OCI-LY1 (cell line): ENCODE results near the gene TUBGCP6.

Experiments used
- H2AFZ ChIP-seq: fragments of 200-600 bp; sonication (generic), shearing (Covaris generic); 2 replicates; pipeline ENCODE4 v1.6.0; 2014; ENCODE audit warnings: antibody characterized with exemption, mild to moderate bottlenecking, low read length
- H3F3A ChIP-seq: fragments of 200-600 bp; sonication (generic), shearing (Covaris generic); 2 replicates; pipeline ENCODE4 v1.6.0; 2014; ENCODE audit warnings: mild to moderate bottlenecking, antibody characterized with exemption, low read length, moderate library complexity; ENCODE audit not compliant: insufficient read depth
- H3K27ac ChIP-seq: fragments of 200-600 bp; sonication (generic); 2 replicates; pipeline ENCODE4 v1.5.1; 2014; ENCODE audit warnings: low read length, mixed run types, mild to moderate bottlenecking, low read depth; ENCODE audit not compliant: poor library complexity, severe bottlenecking
- H3K27me3 ChIP-seq: fragments of 200-600 bp; sonication (generic); 2 replicates; pipeline ENCODE4 v1.6.0; 2014; ENCODE audit warnings: antibody characterized with exemption, mild to moderate bottlenecking, low read length, moderate library complexity; ENCODE audit not compliant: insufficient read depth
- H3K36me3 ChIP-seq: fragments of 200-600 bp; sonication (generic); 2 replicates; pipeline ENCODE4 v1.6.1; 2014; ENCODE audit warnings: mild to moderate bottlenecking, antibody characterized with exemption, low read length, moderate library complexity, mixed read lengths; ENCODE audit not compliant: insufficient read depth
- H3K4me1 ChIP-seq: fragments of 200-600 bp; sonication (generic); 2 replicates; pipeline ENCODE4 v1.5.1; 2014; ENCODE audit warnings: mild to moderate bottlenecking, low read length, moderate library complexity; ENCODE audit not compliant: insufficient read depth, severe bottlenecking
- H3K4me2 ChIP-seq: fragments of 200-600 bp; sonication (generic), shearing (Covaris generic); 2 replicates; pipeline ENCODE4 v1.6.1; 2014; ENCODE audit warnings: low read length
- H3K4me3 ChIP-seq: fragments of 200-600 bp; sonication (generic); 2 replicates; pipeline ENCODE4 v1.5.1; 2014; ENCODE audit warnings: low read length, low read depth, mild to moderate bottlenecking, mixed read lengths; ENCODE audit not compliant: poor library complexity, severe bottlenecking
- H3K79me2 ChIP-seq: fragments of 200-600 bp; shearing (Covaris generic); 2 replicates; pipeline ENCODE4 v1.6.1; 2016; ENCODE audit warnings: mixed run types, low read length, mixed read lengths; ENCODE audit not compliant: insufficient read depth
- H3K9ac ChIP-seq: fragments of 200-600 bp; sonication (generic), shearing (Covaris generic); 2 replicates; pipeline ENCODE4 v1.6.1; 2014; ENCODE audit warnings: mild to moderate bottlenecking, low read length, mixed read lengths
- H3K9me2 ChIP-seq: fragments of 200-600 bp; sonication (generic), shearing (Covaris generic); 2 replicates; pipeline ENCODE4 v1.6.1; 2014; ENCODE audit warnings: low read depth, mild to moderate bottlenecking, low read length, mixed read lengths
- H3K9me3 ChIP-seq: fragments of 200-600 bp; shearing (Covaris generic); 2 replicates; pipeline ENCODE4 v1.6.1; 2014; ENCODE audit warnings: low read length, mixed read lengths
- H4K20me1 ChIP-seq: fragments of 200-600 bp; sonication (generic), shearing (Covaris generic); 2 replicates; pipeline ENCODE4 v1.6.0; 2016; ENCODE audit warnings: mild to moderate bottlenecking, low read length; ENCODE audit not compliant: insufficient read depth
- EZH2 ChIP-seq: fragments of 200-600 bp; sonication (generic), shearing (Covaris generic); IDR thresholded peaks from 2 replicates; pipeline ENCODE4 v1.8.0; 2017; ENCODE audit warnings: borderline replicate concordance, mixed run types, mild to moderate bottlenecking, antibody characterized with exemption, low read length, moderate library complexity, mixed read lengths
- TF ChIP-seq, protein P1 (sequence below): fragments of 200-600 bp; sonication (generic), shearing (Covaris generic); IDR thresholded peaks from 2 replicates; pipeline ENCODE4 v1.5.1; 2017; ENCODE audit warnings: mild to moderate bottlenecking, antibody characterized with exemption, low read length, moderate library complexity, mixed read lengths

TUBGCP6 gene

DNA sequence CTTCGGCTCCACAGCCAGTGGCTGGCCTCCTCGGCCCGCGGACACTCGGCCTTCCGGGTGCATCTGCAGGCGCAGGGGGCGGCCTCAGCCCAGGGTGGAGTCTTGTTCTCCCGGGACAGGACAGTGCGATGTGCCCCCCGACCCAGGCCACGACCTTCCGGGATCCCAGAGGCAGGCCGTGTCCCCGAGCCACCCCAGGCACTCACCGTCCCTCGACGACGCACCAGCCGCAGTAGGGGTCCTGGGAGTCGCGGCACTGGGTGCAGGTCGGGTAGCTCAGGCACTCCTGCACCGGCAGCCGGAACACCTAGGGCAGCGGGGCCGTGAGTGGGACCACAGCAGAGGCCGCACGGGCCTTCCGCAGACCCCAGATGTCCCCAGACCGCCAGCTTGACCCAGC, 42.9 kb upstream of the TUBGCP6 start:
- Histone ChIP-seq H3K4me2 (no peak overlapping the region), H3K4me3 (no peak overlapping the region), H2AFZ (no peak overlapping the region), H4K20me1 (no peaks in the 10 kb centered on the region), H3F3A (no peaks in the 10 kb centered on the region), H3K9ac (no peak overlapping the region), H3K4me1 (peaks cover 13% of the 10 kb centered on the region), H3K9me2 (no peaks in the 10 kb centered on the region), H3K79me2 (no peaks in the 10 kb centered on the region), H3K27ac (no peak overlapping the region), H3K9me3 (no peaks in the 10 kb centered on the region), H3K27me3 (peaks cover 23% of the 10 kb centered on the region), H3K36me3 (no peaks in the 10 kb centered on the region)
- TF ChIP-seq EZH2: no peak
- TF ChIP-seq, protein P1, sequence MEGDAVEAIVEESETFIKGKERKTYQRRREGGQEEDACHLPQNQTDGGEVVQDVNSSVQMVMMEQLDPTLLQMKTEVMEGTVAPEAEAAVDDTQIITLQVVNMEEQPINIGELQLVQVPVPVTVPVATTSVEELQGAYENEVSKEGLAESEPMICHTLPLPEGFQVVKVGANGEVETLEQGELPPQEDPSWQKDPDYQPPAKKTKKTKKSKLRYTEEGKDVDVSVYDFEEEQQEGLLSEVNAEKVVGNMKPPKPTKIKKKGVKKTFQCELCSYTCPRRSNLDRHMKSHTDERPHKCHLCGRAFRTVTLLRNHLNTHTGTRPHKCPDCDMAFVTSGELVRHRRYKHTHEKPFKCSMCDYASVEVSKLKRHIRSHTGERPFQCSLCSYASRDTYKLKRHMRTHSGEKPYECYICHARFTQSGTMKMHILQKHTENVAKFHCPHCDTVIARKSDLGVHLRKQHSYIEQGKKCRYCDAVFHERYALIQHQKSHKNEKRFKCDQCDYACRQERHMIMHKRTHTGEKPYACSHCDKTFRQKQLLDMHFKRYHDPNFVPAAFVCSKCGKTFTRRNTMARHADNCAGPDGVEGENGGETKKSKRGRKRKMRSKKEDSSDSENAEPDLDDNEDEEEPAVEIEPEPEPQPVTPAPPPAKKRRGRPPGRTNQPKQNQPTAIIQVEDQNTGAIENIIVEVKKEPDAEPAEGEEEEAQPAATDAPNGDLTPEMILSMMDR: no peak

- Histone ChIP-seq H3K4me2 (no peak overlapping the region), H3K9me3 (no peaks in the 10 kb centered on the region)
Measured at GRCh38 chr22:50286701-50287318, 42.0 kb upstream of the TUBGCP6 start.

GRCh38 chr22:50286275-50286674, 41.5 kb upstream of the TUBGCP6 start:
- no peaks in the 10 kb centered on the region for H3F3A ChIP-seq
- no peaks in the 10 kb centered on the region for H3K4me1 ChIP-seq
- peaks cover 22% of the 10 kb centered on the region for H3K27me3 ChIP-seq
- no peak overlapping the region for H3K27ac ChIP-seq
- H3K4me3 ChIP-seq: no peak overlapping the region
- no peak overlapping the region for H3K9ac ChIP-seq
- H4K20me1 ChIP-seq: no peaks in the 10 kb centered on the region
- no peaks in the 10 kb centered on the region for H3K9me2 ChIP-seq
- H3K4me2 ChIP-seq: no peak overlapping the region
- H3K36me3 ChIP-seq: no peaks in the 10 kb centered on the region
- H3K79me2 ChIP-seq: no peaks in the 10 kb centered on the region
- no peak overlapping the region for H2AFZ ChIP-seq
- TF ChIP-seq EZH2: no peak
- TF ChIP-seq, protein P1: no peak
- H3K9me3 ChIP-seq: no peaks in the 10 kb centered on the region

More at GRCh38 chr22:50286701-50287318, 42.0 kb upstream of the TUBGCP6 start:
- no peaks in the 10 kb centered on the region for H3F3A ChIP-seq
- peaks cover 4% of the 10 kb centered on the region for H3K4me1 ChIP-seq
- H2AFZ ChIP-seq: no peak overlapping the region
- H4K20me1 ChIP-seq: no peaks in the 10 kb centered on the region
- H3K27ac ChIP-seq: no peak overlapping the region
- H3K9ac ChIP-seq: no peak overlapping the region
- no peaks in the 10 kb centered on the region for H3K9me2 ChIP-seq
- H3K79me2 ChIP-seq: no peaks in the 10 kb centered on the region
- no peak overlapping the region for H3K4me3 ChIP-seq
- peaks cover 21% of the 10 kb centered on the region for H3K27me3 ChIP-seq
- H3K36me3 ChIP-seq: no peaks in the 10 kb centered on the region
- no peak for TF ChIP-seq EZH2
- TF ChIP-seq, protein P1: no peak
